Fibroblast of villous mesenchyme (primary cell): ENCODE results near the gene DZIP3. TPM values are rescaled to one million over a fixed set of nuclear protein-coding genes. Genes with fewer than 3 reads are reported as not detected.

Experiments used
- DNase-seq: peaks from one replicate; pipeline ENCODE4 v3.0.0-alpha.2; 2010; ENCODE audit warnings: low read depth
- H3K4me3 ChIP-seq: 2 replicates; pipeline ENCODE4 v1.5.1; 2011; ENCODE audit warnings: low read depth, mild to moderate bottlenecking, low read length
- CTCF ChIP-seq: IDR thresholded peaks from 2 replicates; pipeline ENCODE4 v1.5.1; 2012; ENCODE audit warnings: low read depth, mild to moderate bottlenecking, low read length; ENCODE audit not compliant: insufficient read depth
- small RNA-seq: library from RNA; depleted of rRNA; stranded (forward); fragments of <200 nt; gene quantifications from one replicate; pipeline ENCODE3, GENCODE V24; 2012
- total RNA-seq: library from RNA; depleted of rRNA; stranded (reverse); fragments of >200 nt; gene quantifications from 2 replicates; pipeline ENCODE4 v1.2.3, GENCODE V29; 2012

The DZIP3 gene
- total RNA-seq, 1 donor: 19.4 TPM

- H3K4me3 ChIP-seq: no peak overlapping the region
- DNase-seq: no peak
- TF ChIP-seq CTCF: no peak
Measured at GRCh38 chr3:108742929-108743328, 153.4 kb downstream of the DZIP3 start.

Small RNA genes lying within 50 kb of the gene (small RNA-seq; reads per million reads assigned to genes)
- gene AC092185.1: not detected
- gene RF00156: not detected

Other genes with a start within 250 kb of the DZIP3 start
- under 0.01 TPM in 2 replicates for gene MYH15, start 79.1 kb upstream of the DZIP3 start, total RNA-seq
- 17.1 and 28.9 TPM in 2 replicates for gene CIP2A, start 284 bp upstream of the DZIP3 start, total RNA-seq
- gene RETNLB, start 167.7 kb downstream of the DZIP3 start, total RNA-seq: not detected in 2 replicates
- gene TRAT1, start 233.1 kb downstream of the DZIP3 start, total RNA-seq: not detected in 2 replicates